Measurements from ENCODE around the gene PIK3R5. TPM values are rescaled to one million over a fixed set of nuclear protein-coding genes. Genes with fewer than 3 reads are reported as not detected.
A peak's percentile ranks its signal among the peaks of the same experiment; 100 is the strongest.

Gene PIK3R5
- polyA plus RNA-seq, 2 of the 4 experiments (the other 2 are of a cell fraction), result 0.01 TPM; not detected in 1

DNA sequence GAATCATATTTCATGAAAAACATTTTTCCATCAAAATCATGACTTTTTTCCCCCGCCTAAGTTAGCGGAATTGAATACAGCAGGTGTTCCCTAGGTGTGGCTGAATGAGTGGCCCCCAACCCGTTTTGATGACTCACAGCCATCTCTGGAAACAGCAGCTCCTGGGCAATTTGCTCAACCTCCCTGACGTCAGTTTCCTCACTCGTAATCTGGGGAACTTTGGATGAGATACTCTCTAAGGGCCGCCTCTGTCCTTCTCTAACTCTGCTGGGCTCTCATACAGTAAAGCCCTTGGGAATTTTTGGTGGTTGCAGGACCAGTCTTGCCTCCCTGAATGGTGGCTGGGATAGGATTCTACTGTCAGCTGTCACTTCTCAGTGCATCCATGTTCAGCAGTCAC is 44.2 kb upstream of the PIK3R5 start:
- ChIA-PET CTCF (interaction anchor here (0.7 to 7.1 kb wide), 5 partner anchors 9 to 519 kb away, joined by 3 to 43 read pairs (median 7); no protein-coding TSS in a partner anchor), POLR2A (no interaction called here)
- H3K4me3 ChIP-seq, result no peak overlapping the region
- no peaks in the 10 kb centered on the region for H3K9me3 ChIP-seq
- H3K4me2 ChIP-seq, result 0 out of 3 replicates have a peak overlapping the region, but pooled peaks have one; percentile 8
- TF ChIP-seq HOXB13 (CRISPR knock-in tag; IDR thresholded peaks at IDR 0.05; ENCODE audit: low read depth) (no peak), ZNF302 (CRISPR knock-in tag; IDR thresholded peaks at IDR 0.05) (no peak), CBX2 (IDR thresholded peaks at IDR 0.05; ENCODE audit: borderline replicate concordance, low read depth) (no peak), POLR2AphosphoS2 (conservative IDR thresholded peaks at IDR 0.05; ENCODE audit: low read length) (no peak), HOXB5 (CRISPR knock-in tag; IDR thresholded peaks at IDR 0.05) (no peak), CHD4 (IDR thresholded peaks at IDR 0.05; ENCODE audit: borderline replicate concordance) (no peak), KDM5A (IDR thresholded peaks at IDR 0.05) (no peak), ZFP36 (IDR thresholded peaks at IDR 0.05; ENCODE audit: borderline replicate concordance, partially characterized antibody) (no peak), POLR2A (IDR thresholded peaks at IDR 0.05; ENCODE audit: low read length) (no peak), BHLHE40 (IDR thresholded peaks at IDR 0.05; ENCODE audit: low read depth, low read length) (no peak), JUNB (IDR thresholded peaks at IDR 0.05) (no peak), NFE2L2 (conservative IDR thresholded peaks at IDR 0.05; ENCODE audit: low read length) (no peak), FOSB (CRISPR knock-in tag; IDR thresholded peaks at IDR 0.05) (no peak), ZC3H11A (IDR thresholded peaks at IDR 0.05) (no peak)
- TF ChIP-seq, protein P1, sequence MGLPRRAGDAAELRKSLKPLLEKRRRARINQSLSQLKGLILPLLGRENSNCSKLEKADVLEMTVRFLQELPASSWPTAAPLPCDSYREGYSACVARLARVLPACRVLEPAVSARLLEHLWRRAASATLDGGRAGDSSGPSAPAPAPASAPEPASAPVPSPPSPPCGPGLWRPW (IDR thresholded peaks at IDR 0.05), result no peak
- WGBS (ENCODE audit: missing lambda C conversion rate), result 8% methylated on average over 6 of the region's 6 CpGs
- ATAC-seq (peak; percentile 16 to 39; a peak in 3 of 6 replicates), FAIRE-seq (no peak), DNase-seq (ENCODE audit: low read depth in 1 of 2, low spot score in 1 of 2) (no peak)
- no peak overlapping the region for H3K27ac ChIP-seq
- H3K4me1 ChIP-seq, result no peaks in the 10 kb centered on the region

DNA sequence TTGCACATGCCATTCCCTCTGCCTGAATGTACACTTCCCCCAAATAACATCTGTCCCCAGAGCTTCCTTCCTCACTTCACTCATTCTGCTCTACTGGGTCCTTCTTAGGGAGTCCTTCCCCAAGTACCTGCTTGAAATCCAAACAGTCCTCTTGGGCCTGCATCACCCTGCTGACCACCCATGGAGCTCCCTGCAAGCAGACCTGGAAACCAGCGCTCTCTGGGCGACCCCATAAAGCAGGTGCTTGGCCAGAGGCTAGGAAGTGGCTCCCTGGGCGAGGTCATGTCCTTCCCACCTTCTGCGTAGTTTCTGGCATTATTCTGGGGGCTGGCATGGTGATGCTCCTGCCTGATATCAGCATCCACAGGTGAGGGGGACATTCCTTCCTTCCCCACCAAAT is 43.6 kb upstream of the PIK3R5 start:
- WGBS (ENCODE audit: missing lambda C conversion rate), result 11% methylated on average over 4 of the region's 4 CpGs
- POLR2A ChIA-PET, result no interaction called here

More for the DNA sequence above, 43.6 kb upstream of the PIK3R5 start:
- Histone ChIP-seq H3K4me2 (no peak overlapping the region), H3K4me3 (no peak overlapping the region), H3K4me1 (no peaks in the 10 kb centered on the region), H3K9me3 (no peaks in the 10 kb centered on the region), H3K27ac (no peak overlapping the region)
- TF ChIP-seq PHF8 (IDR thresholded peaks at IDR 0.05; ENCODE audit: borderline replicate concordance, low read depth), result no peak
- TF ChIP-seq ZSCAN20 (CRISPR knock-in tag; IDR thresholded peaks at IDR 0.05), result no peak
- TF ChIP-seq CHD4 (IDR thresholded peaks at IDR 0.05; ENCODE audit: borderline replicate concordance), result no peak
- no peak for TF ChIP-seq ZC3H11A (IDR thresholded peaks at IDR 0.05)
- TF ChIP-seq JUN (IDR thresholded peaks at IDR 0.05), result no peak
- TF ChIP-seq, protein P1 (IDR thresholded peaks at IDR 0.05), result no peak
- TF ChIP-seq SREBF2 (IDR thresholded peaks at IDR 0.05), result no peak
- TF ChIP-seq CBX2 (IDR thresholded peaks at IDR 0.05; ENCODE audit: borderline replicate concordance, low read depth), result no peak
- TF ChIP-seq, protein P2, sequence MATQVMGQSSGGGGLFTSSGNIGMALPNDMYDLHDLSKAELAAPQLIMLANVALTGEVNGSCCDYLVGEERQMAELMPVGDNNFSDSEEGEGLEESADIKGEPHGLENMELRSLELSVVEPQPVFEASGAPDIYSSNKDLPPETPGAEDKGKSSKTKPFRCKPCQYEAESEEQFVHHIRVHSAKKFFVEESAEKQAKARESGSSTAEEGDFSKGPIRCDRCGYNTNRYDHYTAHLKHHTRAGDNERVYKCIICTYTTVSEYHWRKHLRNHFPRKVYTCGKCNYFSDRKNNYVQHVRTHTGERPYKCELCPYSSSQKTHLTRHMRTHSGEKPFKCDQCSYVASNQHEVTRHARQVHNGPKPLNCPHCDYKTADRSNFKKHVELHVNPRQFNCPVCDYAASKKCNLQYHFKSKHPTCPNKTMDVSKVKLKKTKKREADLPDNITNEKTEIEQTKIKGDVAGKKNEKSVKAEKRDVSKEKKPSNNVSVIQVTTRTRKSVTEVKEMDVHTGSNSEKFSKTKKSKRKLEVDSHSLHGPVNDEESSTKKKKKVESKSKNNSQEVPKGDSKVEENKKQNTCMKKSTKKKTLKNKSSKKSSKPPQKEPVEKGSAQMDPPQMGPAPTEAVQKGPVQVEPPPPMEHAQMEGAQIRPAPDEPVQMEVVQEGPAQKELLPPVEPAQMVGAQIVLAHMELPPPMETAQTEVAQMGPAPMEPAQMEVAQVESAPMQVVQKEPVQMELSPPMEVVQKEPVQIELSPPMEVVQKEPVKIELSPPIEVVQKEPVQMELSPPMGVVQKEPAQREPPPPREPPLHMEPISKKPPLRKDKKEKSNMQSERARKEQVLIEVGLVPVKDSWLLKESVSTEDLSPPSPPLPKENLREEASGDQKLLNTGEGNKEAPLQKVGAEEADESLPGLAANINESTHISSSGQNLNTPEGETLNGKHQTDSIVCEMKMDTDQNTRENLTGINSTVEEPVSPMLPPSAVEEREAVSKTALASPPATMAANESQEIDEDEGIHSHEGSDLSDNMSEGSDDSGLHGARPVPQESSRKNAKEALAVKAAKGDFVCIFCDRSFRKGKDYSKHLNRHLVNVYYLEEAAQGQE (IDR thresholded peaks at IDR 0.05), result no peak
- no peak for TF ChIP-seq EHMT2 (IDR thresholded peaks at IDR 0.05; ENCODE audit: low read depth)
- DNase-seq (ENCODE audit: low read depth in 1 of 2, low spot score in 1 of 2), result no peak
- ATAC-seq, result no peak
- FAIRE-seq, result no peak
- CTCF ChIA-PET, result interaction anchor here (0.7 to 7.1 kb wide), 5 partner anchors 10 to 520 kb away, joined by 3 to 43 read pairs (median 7); no protein-coding TSS in a partner anchor

All from A549 (cell line).